ENCODE measurements around the gene ARID3B. TPM values are rescaled to one million over a fixed set of nuclear protein-coding genes. Genes with fewer than 3 reads are reported as not detected.
A peak's percentile ranks its signal among the peaks of the same experiment; 100 is the strongest.

Gene ARID3B
- total and polyA plus RNA-seq, 2 of the 4 experiments (the other 2 are of a cell fraction): 2.5 to 5.0 TPM

- 100% methylated on average over 3 of the region's 6 CpGs; no CpG with 5 or more reads in 1 of the 2 experiments for WGBS, 2 experiments (ENCODE audit: extremely low coverage in 2 of 2, insufficient read length in 1 of 2)
- Histone ChIP-seq H4K5ac (ENCODE audit: low read depth, low read length) (no peak overlapping the region; the same call in 1 of the 2 replicates), H3K9me1 (ENCODE audit: insufficient read depth, low read length) (peaks cover 4% of the 10 kb centered on the region; the same call in 1 of the 2 replicates), H2BK20ac (ENCODE audit: low read depth, low read length) (no peak overlapping the region), H3K4ac (ENCODE audit: low read depth, low read length) (no peak overlapping the region), H2BK15ac (ENCODE audit: low read depth, low read length) (peak overlapping the region; percentile 45), H3K4me1 (ENCODE audit: control insufficient read depth, insufficient read depth, low read length) (peaks cover 6% of the 10 kb centered on the region; the same call in 1 of the 2 replicates), H3K14ac (replicated peaks; ENCODE audit: low read depth, low read length) (no peak overlapping the region), H3K9ac (ENCODE audit: low read depth, low read length) (no peak overlapping the region), H3K79me1 (ENCODE audit: low read depth in 1 of 2, low read length in 2 of 2) (no peaks in the 10 kb centered on the region), H2BK120ac (ENCODE audit: low read depth, low read length) (no peak overlapping the region), H4K8ac (ENCODE audit: low read depth in 2 of 2, low read length in 2 of 2) (no peak overlapping the region), H3K4me3 (ENCODE audit: insufficient read depth, low read depth, low read length) (no peak overlapping the region), H2AK9ac (replicated peaks; ENCODE audit: low read depth, low read length, poor library complexity) (peak overlapping the region; percentile 79), H3K9me3 (ENCODE audit: control insufficient read depth, insufficient read depth, low read length) (no peaks in the 10 kb centered on the region), H4K20me1 (ENCODE audit: insufficient read depth, low read length) (0 out of 2 replicates have a peak, but pooled peaks cover 3% of the 10 kb centered on the region), H3K18ac (ENCODE audit: low read depth, low read length) (no peak overlapping the region; the same call in 1 of the 2 replicates), H2AFZ (replicated peaks; ENCODE audit: low read length, poor library complexity) (peak overlapping the region; percentile 64), H3K27me3 (ENCODE audit: control insufficient read depth, insufficient read depth, low read length) (no peaks in the 10 kb centered on the region), H3K27ac (ENCODE audit: insufficient read depth, low read length) (no peak overlapping the region; the same call in 1 of the 2 replicates), H3K56ac (ENCODE audit: extremely low read depth, insufficient read depth, low read length) (no peak overlapping the region), H4K91ac (ENCODE audit: insufficient read depth, low read depth, low read length) (no peak overlapping the region; the same call in 1 of the 2 replicates), H3K36me3 (ENCODE audit: control insufficient read depth, insufficient read depth, low read length) (no peaks in the 10 kb centered on the region), H3K23ac (ENCODE audit: low read depth, low read length) (no peak overlapping the region), H2AK5ac (ENCODE audit: low read depth, low read length) (peak overlapping the region; percentile 80), H3K4me2 (ENCODE audit: low read depth, low read length) (no peak overlapping the region), H2BK5ac (ENCODE audit: low read depth, low read length, poor library complexity, severe bottlenecking) (peak overlapping the region; percentile 58)
- ChIA-PET CTCF (interaction anchor here (0.7 kb wide), 1 partner anchor 12 kb away, joined by 3 read pairs; no protein-coding TSS in a partner anchor), POLR2A (ENCODE audit: unreplicated experiment) (no interaction called here)
- no TSS peak for BruUV-seq (replicated peaks)
- dilution Hi-C loops (cut with HindIII; ENCODE audit: low sequenced_read_pairs, unreplicated experiment) (no loop called here), in situ Hi-C loops (cut with MboI; ENCODE audit: low sequenced_read_pairs) (no loop called here), intact Hi-C loops (cut with micrococcal nuclease) (no loop called here)
- ATAC-seq (ENCODE audit: low read depth) (no peak), DNase-seq (peak; percentile 54)
- TF ChIP-seq MAFK (IDR thresholded peaks at IDR 0.05; ENCODE audit: low read depth, low read length) (no peak), USF2 (IDR thresholded peaks at IDR 0.05; ENCODE audit: low read depth, low read length) (no peak), RCOR1 (IDR thresholded peaks at IDR 0.05; ENCODE audit: insufficient replicate concordance, low read length) (no peak)
- TF ChIP-seq, protein P1, sequence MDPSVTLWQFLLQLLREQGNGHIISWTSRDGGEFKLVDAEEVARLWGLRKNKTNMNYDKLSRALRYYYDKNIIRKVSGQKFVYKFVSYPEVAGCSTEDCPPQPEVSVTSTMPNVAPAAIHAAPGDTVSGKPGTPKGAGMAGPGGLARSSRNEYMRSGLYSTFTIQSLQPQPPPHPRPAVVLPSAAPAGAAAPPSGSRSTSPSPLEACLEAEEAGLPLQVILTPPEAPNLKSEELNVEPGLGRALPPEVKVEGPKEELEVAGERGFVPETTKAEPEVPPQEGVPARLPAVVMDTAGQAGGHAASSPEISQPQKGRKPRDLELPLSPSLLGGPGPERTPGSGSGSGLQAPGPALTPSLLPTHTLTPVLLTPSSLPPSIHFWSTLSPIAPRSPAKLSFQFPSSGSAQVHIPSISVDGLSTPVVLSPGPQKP (IDR thresholded peaks at IDR 0.05; ENCODE audit: borderline replicate concordance, low read depth, low read length): no peak
Measured at GRCh38 chr15:74505837-74506514, 35.0 kb upstream of the ARID3B start.

Measured in IMR-90 (cell line).